GM23338 (cell line): ENCODE data around the gene GDPD2. TPM values are rescaled to one million over a fixed set of nuclear protein-coding genes. Genes with fewer than 3 reads are reported as not detected.

ENCODE experiments used
- ATAC-seq: fragments of 200-7000 bp; cut with Tn5 transposase; 3 replicates; pipeline ENCODE4 v1.9.1; 2020
- DNase-seq: peaks from one replicate; pipeline ENCODE4 v3.0.0-alpha.2; 2015; ENCODE audit warnings: low spot score
- H2AFZ ChIP-seq: fragments of 200-600 bp; sonication (generic); 2 replicates; pipeline ENCODE4 v1.8.0; 2016; ENCODE audit warnings: antibody characterized with exemption, mild to moderate bottlenecking, moderate library complexity
- H3F3A ChIP-seq: fragments of 200-600 bp; sonication (generic); replicated peaks from 2 replicates; pipeline ENCODE4 v1.8.0; 2017; ENCODE audit warnings: antibody characterized with exemption, mixed run types, low read depth
- H3K27ac ChIP-seq: fragments of 200-600 bp; sonication (generic); 2 replicates; pipeline ENCODE4 v1.6.1; 2016; ENCODE audit warnings: low read depth
- H3K27me3 ChIP-seq: fragments of 200-600 bp; sonication (generic); 2 replicates; pipeline ENCODE4 v1.8.0; 2016; ENCODE audit warnings: mild to moderate bottlenecking, mixed run types, moderate library complexity; ENCODE audit not compliant: insufficient read depth
- H3K36me3 ChIP-seq: fragments of 200-600 bp; sonication (generic); 2 replicates; pipeline ENCODE4 v1.8.0; 2016; ENCODE audit warnings: mild to moderate bottlenecking; ENCODE audit not compliant: insufficient read depth
- H3K4me1 ChIP-seq: fragments of 200-600 bp; sonication (generic); 2 replicates; pipeline ENCODE4 v1.8.0; 2016; ENCODE audit warnings: mild to moderate bottlenecking, moderate library complexity; ENCODE audit not compliant: insufficient read depth
- H3K4me2 ChIP-seq: fragments of 200-600 bp; sonication (generic); 2 replicates; pipeline ENCODE4 v1.7.1; 2017; ENCODE audit warnings: mixed run types
- H3K4me3 ChIP-seq: fragments of 200-600 bp; sonication (generic); 2 replicates; pipeline ENCODE4 v1.6.1; 2016; ENCODE audit warnings: mixed run types
- H3K79me2 ChIP-seq: fragments of 200-600 bp; sonication (generic); replicated peaks from 2 replicates; pipeline ENCODE4 v1.8.0; 2017; ENCODE audit warnings: mild to moderate bottlenecking; ENCODE audit not compliant: insufficient read depth
- H3K9me2 ChIP-seq: fragments of 200-600 bp; sonication (generic); 2 replicates; pipeline ENCODE4 v1.8.0; 2017; ENCODE audit not compliant: insufficient read depth
- H4K20me1 ChIP-seq: fragments of 200-600 bp; sonication (generic); replicated peaks from 2 replicates; pipeline ENCODE4 v1.8.0; 2017; ENCODE audit warnings: mild to moderate bottlenecking; ENCODE audit not compliant: insufficient read depth
- H3K27ac Mint-ChIP-seq: 2 replicates; pipeline ENCODE4 v1.8.0; 2020; ENCODE audit warnings: inconsistent platforms, mild to moderate bottlenecking, moderate library complexity, mixed read lengths
- H3K27me3 Mint-ChIP-seq: 3 replicates; pipeline ENCODE4 v1.8.0; 2022; ENCODE audit warnings: low read depth, mild to moderate bottlenecking, moderate library complexity, mixed read lengths, inconsistent platforms; ENCODE audit not compliant: insufficient read depth, poor library complexity
- H3K36me3 Mint-ChIP-seq: 3 replicates; pipeline ENCODE4 v1.8.0; 2021; ENCODE audit warnings: low read depth, mild to moderate bottlenecking, inconsistent platforms, moderate library complexity, mixed read lengths
- H3K4me1 Mint-ChIP-seq: 3 replicates; pipeline ENCODE4 v1.8.0; 2020; ENCODE audit warnings: mild to moderate bottlenecking, inconsistent platforms, mixed read lengths
- H3K4me3 Mint-ChIP-seq: 3 replicates; pipeline ENCODE4 v1.8.0; 2021; ENCODE audit warnings: moderate library complexity, mild to moderate bottlenecking, inconsistent platforms, mixed read lengths
- H3K9me3 Mint-ChIP-seq: 3 replicates; pipeline ENCODE4 v1.8.0; 2020; ENCODE audit warnings: moderate library complexity, mild to moderate bottlenecking, inconsistent platforms, mixed read lengths
- CREB1 ChIP-seq: fragments of 250-450 bp; sonication (Bioruptor Pico); IDR thresholded peaks from 2 replicates; pipeline ENCODE4 v1.5.0; 2020; ENCODE audit warnings: low read depth, mild to moderate bottlenecking, moderate library complexity
- EZH2phosphoT487 ChIP-seq: fragments of 200-600 bp; sonication (generic); IDR thresholded peaks from one replicate; pipeline ENCODE4 v1.8.1; 2018; ENCODE audit warnings: antibody characterized with exemption; ENCODE audit not compliant: unreplicated experiment
- JUNB ChIP-seq: IDR thresholded peaks from one replicate; pipeline ENCODE4 v1.6.1; 2016; ENCODE audit warnings: antibody characterized with exemption; ENCODE audit not compliant: unreplicated experiment
- POLR2AphosphoS5 ChIP-seq: IDR thresholded peaks from 2 replicates; pipeline ENCODE4 v1.6.1; 2016; ENCODE audit warnings: antibody characterized with exemption, low read depth
- STAT1 ChIP-seq: IDR thresholded peaks from one replicate; pipeline ENCODE4 v1.6.1; 2016; ENCODE audit warnings: antibody characterized with exemption; ENCODE audit not compliant: unreplicated experiment
- ZNF331 ChIP-seq: fragments of 250-450 bp; sonication (Bioruptor Pico); IDR thresholded peaks from 2 replicates; pipeline ENCODE4 v1.5.0; 2020; ENCODE audit warnings: low read depth, mild to moderate bottlenecking, moderate library complexity
- polyA plus RNA-seq: library from polyadenylated mRNA; unstranded; fragments of >200 nt; fragmentation: Nextera tagmentation; extraction: Ambion mirVana; gene quantifications from 2 replicates; pipeline ENCODE4 v1.2.1, GENCODE V29; 2016
- total RNA-seq: library from RNA; depleted of rRNA; stranded (reverse); fragments of >200 nt; shearing (Covaris generic); gene quantifications from 2 replicates; pipeline ENCODE4 v1.2.3, GENCODE V29; 2014
- TF ChIP-seq, protein P1 (sequence below): IDR thresholded peaks from one replicate; pipeline ENCODE4 v1.6.1; 2018; ENCODE audit warnings: antibody characterized with exemption; ENCODE audit not compliant: unreplicated experiment
- TF ChIP-seq, protein P2 (sequence below): IDR thresholded peaks from 2 replicates; pipeline ENCODE4 v1.6.1; 2016; ENCODE audit warnings: antibody characterized with exemption
- TF ChIP-seq, protein P3 (sequence below): fragments of 250-450 bp; sonication (Bioruptor Pico); IDR thresholded peaks from 2 replicates; pipeline ENCODE4 v1.5.0; 2020; ENCODE audit warnings: mild to moderate bottlenecking, moderate library complexity

The GDPD2 gene
- total and polyA plus RNA-seq, 2 experiments from 2014 or later: 5.2 to 11.3 TPM

GRCh38 chrX:70444326-70444945 is 21.3 kb downstream of the GDPD2 start, which contains the start of gene DLG3 (continued):
- TF ChIP-seq, protein P1, sequence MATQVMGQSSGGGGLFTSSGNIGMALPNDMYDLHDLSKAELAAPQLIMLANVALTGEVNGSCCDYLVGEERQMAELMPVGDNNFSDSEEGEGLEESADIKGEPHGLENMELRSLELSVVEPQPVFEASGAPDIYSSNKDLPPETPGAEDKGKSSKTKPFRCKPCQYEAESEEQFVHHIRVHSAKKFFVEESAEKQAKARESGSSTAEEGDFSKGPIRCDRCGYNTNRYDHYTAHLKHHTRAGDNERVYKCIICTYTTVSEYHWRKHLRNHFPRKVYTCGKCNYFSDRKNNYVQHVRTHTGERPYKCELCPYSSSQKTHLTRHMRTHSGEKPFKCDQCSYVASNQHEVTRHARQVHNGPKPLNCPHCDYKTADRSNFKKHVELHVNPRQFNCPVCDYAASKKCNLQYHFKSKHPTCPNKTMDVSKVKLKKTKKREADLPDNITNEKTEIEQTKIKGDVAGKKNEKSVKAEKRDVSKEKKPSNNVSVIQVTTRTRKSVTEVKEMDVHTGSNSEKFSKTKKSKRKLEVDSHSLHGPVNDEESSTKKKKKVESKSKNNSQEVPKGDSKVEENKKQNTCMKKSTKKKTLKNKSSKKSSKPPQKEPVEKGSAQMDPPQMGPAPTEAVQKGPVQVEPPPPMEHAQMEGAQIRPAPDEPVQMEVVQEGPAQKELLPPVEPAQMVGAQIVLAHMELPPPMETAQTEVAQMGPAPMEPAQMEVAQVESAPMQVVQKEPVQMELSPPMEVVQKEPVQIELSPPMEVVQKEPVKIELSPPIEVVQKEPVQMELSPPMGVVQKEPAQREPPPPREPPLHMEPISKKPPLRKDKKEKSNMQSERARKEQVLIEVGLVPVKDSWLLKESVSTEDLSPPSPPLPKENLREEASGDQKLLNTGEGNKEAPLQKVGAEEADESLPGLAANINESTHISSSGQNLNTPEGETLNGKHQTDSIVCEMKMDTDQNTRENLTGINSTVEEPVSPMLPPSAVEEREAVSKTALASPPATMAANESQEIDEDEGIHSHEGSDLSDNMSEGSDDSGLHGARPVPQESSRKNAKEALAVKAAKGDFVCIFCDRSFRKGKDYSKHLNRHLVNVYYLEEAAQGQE: no peak
- no peak for TF ChIP-seq POLR2AphosphoS5
- TF ChIP-seq, protein P2, sequence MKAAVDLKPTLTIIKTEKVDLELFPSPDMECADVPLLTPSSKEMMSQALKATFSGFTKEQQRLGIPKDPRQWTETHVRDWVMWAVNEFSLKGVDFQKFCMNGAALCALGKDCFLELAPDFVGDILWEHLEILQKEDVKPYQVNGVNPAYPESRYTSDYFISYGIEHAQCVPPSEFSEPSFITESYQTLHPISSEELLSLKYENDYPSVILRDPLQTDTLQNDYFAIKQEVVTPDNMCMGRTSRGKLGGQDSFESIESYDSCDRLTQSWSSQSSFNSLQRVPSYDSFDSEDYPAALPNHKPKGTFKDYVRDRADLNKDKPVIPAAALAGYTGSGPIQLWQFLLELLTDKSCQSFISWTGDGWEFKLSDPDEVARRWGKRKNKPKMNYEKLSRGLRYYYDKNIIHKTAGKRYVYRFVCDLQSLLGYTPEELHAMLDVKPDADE: no peak

DNA sequence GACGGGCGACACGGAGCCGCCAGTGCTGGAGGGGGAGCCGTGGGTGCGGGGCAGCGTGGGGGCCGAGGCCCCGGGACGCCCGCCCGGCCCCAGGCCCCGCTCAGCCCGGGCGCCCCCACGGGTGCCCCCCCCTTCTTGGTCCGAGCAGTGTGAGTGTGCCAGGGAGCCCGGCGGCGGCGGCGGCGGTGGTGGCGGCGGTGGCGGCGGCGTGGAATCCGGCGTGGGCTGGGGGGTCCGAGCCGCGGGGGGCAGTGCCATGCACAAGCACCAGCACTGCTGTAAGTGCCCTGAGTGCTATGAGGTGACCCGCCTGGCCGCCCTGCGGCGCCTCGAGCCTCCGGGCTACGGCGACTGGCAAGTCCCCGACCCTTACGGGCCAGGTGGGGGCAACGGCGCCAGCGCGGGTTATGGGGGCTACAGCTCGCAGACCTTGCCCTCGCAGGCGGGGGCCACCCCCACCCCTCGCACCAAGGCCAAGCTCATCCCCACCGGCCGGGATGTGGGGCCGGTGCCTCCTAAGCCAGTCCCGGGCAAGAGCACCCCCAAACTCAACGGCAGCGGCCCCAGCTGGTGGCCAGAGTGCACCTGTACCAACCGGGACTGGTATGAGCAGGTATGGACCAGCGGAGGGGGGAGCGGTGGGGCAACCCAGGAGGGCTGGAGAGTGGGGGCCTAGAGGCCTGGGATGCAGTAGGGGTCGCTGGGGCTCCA is 22.0 kb downstream of the GDPD2 start:
- DNase-seq (peak; percentile 24), ATAC-seq (peak; percentile 43)
- Histone ChIP-seq H3F3A (no peaks in the 10 kb centered on the region), H3K79me2 (no peaks in the 10 kb centered on the region), H3K27me3 (0 out of 2 replicates have a peak, but pooled peaks cover 5% of the 10 kb centered on the region), H3K36me3 (no peaks in the 10 kb centered on the region), H3K4me3 (peak overlapping the region; percentile 55), H2AFZ (no peak overlapping the region), H4K20me1 (no peaks in the 10 kb centered on the region), H3K4me1 (no peaks in the 10 kb centered on the region), H3K9me2 (no peaks in the 10 kb centered on the region), H3K27ac (no peak overlapping the region), H3K4me2 (peak overlapping the region; percentile 75)
- no peaks in the 10 kb centered on the region for H3K9me3 Mint-ChIP-seq
- peaks cover 11% of the 10 kb centered on the region for H3K27me3 Mint-ChIP-seq
- H3K36me3 Mint-ChIP-seq: no peaks in the 10 kb centered on the region
- peak overlapping the region; percentile 55; the same call in 2 of the 3 replicates for H3K4me3 Mint-ChIP-seq
- no peak overlapping the region for H3K27ac Mint-ChIP-seq
- TF ChIP-seq STAT1 (no peak), CREB1 (CRISPR knock-in tag) (no peak), EZH2phosphoT487 (no peak), POLR2AphosphoS5 (no peak), ZNF331 (CRISPR knock-in tag) (no peak), JUNB (no peak)
- TF ChIP-seq, protein P2: no peak
- TF ChIP-seq, protein P3, sequence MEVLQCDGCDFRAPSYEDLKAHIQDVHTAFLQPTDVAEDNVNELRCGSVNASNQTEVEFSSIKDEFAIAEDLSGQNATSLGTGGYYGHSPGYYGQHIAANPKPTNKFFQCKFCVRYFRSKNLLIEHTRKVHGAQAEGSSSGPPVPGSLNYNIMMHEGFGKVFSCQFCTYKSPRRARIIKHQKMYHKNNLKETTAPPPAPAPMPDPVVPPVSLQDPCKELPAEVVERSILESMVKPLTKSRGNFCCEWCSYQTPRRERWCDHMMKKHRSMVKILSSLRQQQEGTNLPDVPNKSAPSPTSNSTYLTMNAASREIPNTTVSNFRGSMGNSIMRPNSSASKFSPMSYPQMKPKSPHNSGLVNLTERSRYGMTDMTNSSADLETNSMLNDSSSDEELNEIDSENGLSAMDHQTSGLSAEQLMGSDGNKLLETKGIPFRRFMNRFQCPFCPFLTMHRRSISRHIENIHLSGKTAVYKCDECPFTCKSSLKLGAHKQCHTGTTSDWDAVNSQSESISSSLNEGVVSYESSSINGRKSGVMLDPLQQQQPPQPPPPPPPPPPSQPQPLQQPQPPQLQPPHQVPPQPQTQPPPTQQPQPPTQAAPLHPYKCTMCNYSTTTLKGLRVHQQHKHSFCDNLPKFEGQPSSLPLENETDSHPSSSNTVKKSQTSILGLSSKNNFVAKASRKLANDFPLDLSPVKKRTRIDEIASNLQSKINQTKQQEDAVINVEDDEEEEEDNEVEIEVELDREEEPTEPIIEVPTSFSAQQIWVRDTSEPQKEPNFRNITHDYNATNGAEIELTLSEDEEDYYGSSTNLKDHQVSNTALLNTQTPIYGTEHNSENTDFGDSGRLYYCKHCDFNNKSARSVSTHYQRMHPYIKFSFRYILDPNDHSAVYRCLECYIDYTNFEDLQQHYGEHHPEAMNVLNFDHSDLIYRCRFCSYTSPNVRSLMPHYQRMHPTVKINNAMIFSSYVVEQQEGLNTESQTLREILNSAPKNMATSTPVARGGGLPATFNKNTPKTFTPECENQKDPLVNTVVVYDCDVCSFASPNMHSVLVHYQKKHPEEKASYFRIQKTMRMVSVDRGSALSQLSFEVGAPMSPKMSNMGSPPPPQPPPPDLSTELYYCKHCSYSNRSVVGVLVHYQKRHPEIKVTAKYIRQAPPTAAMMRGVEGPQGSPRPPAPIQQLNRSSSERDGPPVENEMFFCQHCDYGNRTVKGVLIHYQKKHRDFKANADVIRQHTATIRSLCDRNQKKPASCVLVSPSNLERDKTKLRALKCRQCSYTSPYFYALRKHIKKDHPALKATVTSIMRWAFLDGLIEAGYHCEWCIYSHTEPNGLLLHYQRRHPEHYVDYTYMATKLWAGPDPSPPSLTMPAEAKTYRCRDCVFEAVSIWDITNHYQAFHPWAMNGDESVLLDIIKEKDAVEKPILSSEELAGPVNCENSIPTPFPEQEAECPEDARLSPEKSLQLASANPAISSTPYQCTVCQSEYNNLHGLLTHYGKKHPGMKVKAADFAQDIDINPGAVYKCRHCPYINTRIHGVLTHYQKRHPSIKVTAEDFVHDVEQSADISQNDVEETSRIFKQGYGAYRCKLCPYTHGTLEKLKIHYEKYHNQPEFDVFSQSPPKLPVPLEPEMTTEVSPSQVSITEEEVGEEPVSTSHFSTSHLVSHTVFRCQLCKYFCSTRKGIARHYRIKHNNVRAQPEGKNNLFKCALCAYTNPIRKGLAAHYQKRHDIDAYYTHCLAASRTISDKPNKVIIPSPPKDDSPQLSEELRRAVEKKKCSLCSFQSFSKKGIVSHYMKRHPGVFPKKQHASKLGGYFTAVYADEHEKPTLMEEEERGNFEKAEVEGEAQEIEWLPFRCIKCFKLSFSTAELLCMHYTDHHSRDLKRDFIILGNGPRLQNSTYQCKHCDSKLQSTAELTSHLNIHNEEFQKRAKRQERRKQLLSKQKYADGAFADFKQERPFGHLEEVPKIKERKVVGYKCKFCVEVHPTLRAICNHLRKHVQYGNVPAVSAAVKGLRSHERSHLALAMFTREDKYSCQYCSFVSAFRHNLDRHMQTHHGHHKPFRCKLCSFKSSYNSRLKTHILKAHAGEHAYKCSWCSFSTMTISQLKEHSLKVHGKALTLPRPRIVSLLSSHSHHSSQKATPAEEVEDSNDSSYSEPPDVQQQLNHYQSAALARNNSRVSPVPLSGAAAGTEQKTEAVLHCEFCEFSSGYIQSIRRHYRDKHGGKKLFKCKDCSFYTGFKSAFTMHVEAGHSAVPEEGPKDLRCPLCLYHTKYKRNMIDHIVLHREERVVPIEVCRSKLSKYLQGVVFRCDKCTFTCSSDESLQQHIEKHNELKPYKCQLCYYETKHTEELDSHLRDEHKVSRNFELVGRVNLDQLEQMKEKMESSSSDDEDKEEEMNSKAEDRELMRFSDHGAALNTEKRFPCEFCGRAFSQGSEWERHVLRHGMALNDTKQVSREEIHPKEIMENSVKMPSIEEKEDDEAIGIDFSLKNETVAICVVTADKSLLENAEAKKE: no peak
- H3K4me1 Mint-ChIP-seq: no peaks in the 10 kb centered on the region
